GM13977 (cell line): ENCODE data around the gene SPTBN5.
A peak's percentile ranks its signal among the peaks of the same experiment; 100 is the strongest.

Source experiments
- DNase-seq: peaks from one replicate; pipeline ENCODE4 v3.0.0; 2012; ENCODE audit warnings: low spot score
- in situ Hi-C: fragments of 300-500 bp; cut with MboI; formaldehyde crosslinking; loops from one replicate; pipeline ENCODE4 v1.12.0; 2022; ENCODE audit warnings: low sequenced_read_pairs, low pct_unique_long_range_greater_than_20kb, mixed read lengths, inconsistent platforms; ENCODE audit not compliant: unreplicated experiment
- TF ChIP-seq, protein P1 (sequence below): IDR thresholded peaks from 2 replicates; pipeline ENCODE4 v1.5.1; 2012; ENCODE audit warnings: mild to moderate bottlenecking, control low read depth; ENCODE audit not compliant: insufficient read depth; ENCODE audit errors: extremely low read depth, missing control alignments

Gene SPTBN5

DNA sequence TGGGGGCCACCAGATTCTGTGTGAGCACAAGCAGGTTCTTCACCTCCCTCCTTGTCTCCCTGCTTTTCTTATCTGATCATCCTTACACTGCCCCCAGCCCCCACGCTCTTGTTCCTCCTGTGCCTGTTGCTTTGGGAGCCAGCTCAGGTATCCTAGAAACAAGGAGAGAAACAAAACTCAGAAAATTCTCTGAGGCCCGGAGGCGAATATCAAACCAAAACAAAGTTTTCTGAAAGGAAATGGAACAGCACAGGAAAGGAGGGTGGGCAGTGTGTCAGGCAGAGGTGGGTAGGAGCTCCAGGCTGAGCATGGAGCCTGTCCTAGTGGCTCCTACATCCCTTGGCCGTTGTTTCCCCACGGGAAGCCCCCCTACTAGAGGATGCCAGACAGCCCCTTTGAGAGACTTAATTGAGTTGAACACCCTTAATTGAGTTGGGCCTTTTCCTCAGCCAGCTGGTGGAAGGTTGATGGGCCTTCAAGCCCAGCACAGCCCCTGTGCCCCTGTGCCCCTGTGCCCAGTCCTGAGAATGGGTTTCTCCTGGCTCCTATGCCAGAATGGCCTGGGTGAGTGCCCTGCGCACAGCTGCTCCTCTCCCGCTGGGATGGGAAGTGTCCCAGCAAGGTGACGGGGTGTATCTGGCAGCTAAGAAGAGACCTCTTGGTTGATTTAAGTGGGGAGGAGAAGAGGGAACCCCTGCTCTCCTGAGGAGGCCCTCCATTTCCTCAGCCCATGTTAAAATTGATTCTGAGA lies 88.8 kb downstream of the SPTBN5 start:
- in situ Hi-C loops, result no loop called here
- DNase-seq, result no peak
- TF ChIP-seq, protein P1, sequence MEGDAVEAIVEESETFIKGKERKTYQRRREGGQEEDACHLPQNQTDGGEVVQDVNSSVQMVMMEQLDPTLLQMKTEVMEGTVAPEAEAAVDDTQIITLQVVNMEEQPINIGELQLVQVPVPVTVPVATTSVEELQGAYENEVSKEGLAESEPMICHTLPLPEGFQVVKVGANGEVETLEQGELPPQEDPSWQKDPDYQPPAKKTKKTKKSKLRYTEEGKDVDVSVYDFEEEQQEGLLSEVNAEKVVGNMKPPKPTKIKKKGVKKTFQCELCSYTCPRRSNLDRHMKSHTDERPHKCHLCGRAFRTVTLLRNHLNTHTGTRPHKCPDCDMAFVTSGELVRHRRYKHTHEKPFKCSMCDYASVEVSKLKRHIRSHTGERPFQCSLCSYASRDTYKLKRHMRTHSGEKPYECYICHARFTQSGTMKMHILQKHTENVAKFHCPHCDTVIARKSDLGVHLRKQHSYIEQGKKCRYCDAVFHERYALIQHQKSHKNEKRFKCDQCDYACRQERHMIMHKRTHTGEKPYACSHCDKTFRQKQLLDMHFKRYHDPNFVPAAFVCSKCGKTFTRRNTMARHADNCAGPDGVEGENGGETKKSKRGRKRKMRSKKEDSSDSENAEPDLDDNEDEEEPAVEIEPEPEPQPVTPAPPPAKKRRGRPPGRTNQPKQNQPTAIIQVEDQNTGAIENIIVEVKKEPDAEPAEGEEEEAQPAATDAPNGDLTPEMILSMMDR, result no peak

DNA sequence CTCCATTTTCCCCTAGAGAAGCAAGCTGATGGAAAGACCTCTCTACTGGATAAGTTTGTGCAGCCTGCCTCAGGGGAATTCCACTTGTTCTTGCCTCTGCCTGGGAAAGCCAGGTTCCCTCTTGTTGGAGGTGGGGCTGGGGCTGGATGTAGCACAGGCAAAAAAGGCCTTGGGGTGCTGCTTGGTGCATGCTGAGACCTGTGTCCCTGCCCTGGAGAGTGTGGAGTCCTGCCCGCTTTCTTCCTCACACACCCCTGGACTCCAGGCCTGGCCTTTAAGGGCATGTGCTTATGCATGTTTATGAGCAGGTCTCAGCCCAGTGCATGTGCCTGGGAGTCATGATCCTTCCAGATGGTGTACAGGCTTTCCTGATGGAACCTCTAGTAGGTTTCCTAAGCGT lies 89.5 kb downstream of the SPTBN5 start:
- in situ Hi-C loops, result no loop called here

DNA sequence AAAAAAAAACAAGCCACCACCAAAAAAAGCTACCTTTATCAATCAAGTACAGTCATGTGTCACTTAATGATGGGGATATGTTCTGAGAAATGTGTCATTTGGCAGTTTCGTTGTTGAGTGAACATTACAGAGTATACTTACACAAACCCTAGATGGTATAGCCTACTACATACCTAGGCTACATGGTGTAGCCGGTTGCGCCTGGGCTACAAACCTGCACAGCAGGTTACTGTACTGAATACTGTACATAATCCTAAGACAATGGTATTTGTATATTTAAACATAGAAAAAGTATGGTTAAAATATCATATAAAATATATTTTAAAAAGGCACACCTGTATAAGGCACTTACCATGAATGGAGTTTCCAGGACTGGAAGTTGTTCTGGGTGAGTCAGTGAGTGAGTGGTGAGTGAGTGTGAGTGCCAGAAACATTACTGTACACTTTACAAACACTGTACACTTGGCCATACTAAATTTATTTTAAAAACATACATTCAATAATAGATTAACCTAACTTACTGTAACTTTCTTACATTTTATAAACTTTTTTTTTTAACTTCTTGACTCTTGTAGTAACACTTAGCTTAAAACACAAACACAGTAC lies 91.9 kb downstream of the SPTBN5 start:
- DNase-seq, result no peak
- TF ChIP-seq, protein P1, result no peak
- in situ Hi-C loops, result no loop called here

More for the DNA sequence above, 89.5 kb downstream of the SPTBN5 start:
- TF ChIP-seq, protein P1, result no peak
- DNase-seq, result no peak

DNA sequence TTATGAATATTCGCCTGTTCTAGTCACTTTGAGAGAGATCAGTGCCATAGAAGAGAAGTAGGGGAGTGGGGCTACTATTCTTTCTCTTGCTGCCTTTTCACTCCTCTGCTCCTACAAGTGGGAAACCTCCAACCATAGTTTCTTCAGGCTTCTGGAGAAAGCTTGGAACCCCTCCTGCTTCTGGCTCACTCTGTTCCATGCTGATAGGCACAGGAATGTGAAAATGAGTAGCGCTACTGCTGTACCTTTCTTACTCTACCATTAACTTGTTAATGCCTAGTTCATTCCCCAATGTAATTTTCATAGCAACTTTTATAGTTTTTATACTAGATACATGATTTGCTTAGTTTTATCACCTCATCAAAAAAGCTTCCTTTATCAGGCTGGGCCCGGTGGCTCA lies 92.7 kb downstream of the SPTBN5 start:
- in situ Hi-C loops, result no loop called here
- no peak for DNase-seq
- TF ChIP-seq, protein P1, result no peak

DNA sequence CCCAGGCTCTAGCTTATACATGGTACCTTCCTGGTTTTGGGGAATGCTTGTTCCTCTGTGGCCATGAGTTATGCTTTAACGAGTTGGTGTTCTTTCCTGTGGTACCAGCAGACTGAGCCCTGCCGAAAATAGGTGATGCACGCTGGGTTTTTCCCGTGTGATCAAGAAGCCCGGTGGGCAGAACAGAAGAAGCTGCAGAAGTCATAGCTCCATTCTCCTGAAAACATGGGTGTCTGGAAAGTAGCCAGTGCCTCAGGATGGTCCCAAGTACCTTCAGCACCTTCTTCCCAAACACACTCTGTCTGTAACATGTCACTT lies 94.4 kb downstream of the SPTBN5 start:
- TF ChIP-seq, protein P1, result no peak
- in situ Hi-C loops, result no loop called here
- peak; percentile 36 for DNase-seq

DNA sequence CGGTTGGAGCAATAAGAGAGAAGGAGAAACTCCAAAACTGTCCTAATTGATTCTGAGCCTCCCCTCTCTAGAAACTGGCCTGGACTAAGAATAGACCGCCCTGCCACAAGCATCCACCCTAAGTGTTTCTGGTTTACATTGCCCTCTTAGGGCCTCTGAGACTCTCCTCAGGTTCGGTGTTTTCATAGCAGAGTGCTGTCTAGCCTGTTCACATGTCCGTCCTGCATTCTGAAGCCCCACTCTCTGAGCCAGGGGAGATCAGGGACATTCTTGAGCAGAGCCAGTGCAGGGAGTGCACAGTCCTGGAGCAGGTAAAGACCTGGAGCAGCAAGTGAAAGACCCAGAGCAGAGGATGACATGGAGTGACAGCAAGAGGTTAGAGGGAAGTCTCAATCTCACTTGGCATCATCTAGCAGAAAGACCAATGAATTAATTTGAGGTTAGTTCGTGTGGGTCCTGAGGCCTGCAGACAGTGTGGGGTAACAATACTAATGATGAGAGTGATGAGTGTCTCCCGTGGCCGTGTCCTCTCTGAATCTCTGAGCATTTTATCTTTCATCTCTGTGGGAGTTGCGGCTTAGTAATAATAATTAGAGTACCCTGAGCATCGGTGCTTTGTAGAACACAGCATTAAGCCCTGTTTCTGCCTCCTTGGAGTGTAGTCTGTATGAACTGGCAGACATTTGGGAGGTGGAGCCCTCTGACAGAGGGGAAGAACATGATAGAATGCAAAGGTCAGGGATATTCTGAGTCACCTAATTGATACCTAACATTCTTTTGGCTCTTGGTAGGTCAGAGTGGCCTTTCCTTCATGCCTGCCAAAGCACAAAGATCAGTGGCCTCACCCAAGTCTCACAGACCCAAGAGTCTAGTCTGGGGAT lies 95.0 kb downstream of the SPTBN5 start:
- in situ Hi-C loops, result no loop called here
- DNase-seq, result peak; percentile 30
- TF ChIP-seq, protein P1, result no peak
